Sigmoid colon (tissue), 7 donors: ENCODE results near the gene RIGI. TPM values are rescaled to one million over a fixed set of nuclear protein-coding genes. Genes with fewer than 3 reads are reported as not detected.

Experiments
- polyA plus RNA-seq, 3 donors: library from polyadenylated mRNA; stranded (reverse); fragments of 200-250 nt; gene quantifications; one replicate each; pipeline ENCODE4 v1.2.3, GENCODE V29; 2013
- total RNA-seq, 4 donors: library from RNA; depleted of rRNA; stranded (reverse); fragments of >200 nt; gene quantifications; one replicate each; pipeline ENCODE4 v1.1.0, GENCODE V29; 2016
- donor health status: healthy with polysubstance abuse.
- donor health status: Bipolar disorder and iron deficiency.
- donor health status: healthy.

The RIGI gene
- total and polyA plus RNA-seq, 7 donors: 4.4 to 19.6 (median 11.0) TPM

Other genes with a start within 250 kb of the RIGI start
- gene ACO1, start 141.6 kb downstream of the RIGI start, total RNA-seq: 10 to 100 TPM; 37.2 to 54.2 (median 40.0) TPM
- gene ACO1, start 141.6 kb downstream of the RIGI start, polyA plus RNA-seq: 10 to 100 TPM; 11.4 to 20.6 (median 15.0) TPM
- gene SMIM27, start 26.1 kb upstream of the RIGI start, total RNA-seq: 10 to 100 TPM in 1 of 4 donors, 1 to 10 TPM in 3; 1.8 to 10.5 (median 5.0) TPM
- 10 to 100 TPM in 2 of 3 donors, 1 to 10 TPM in 1; 6.6 to 20.4 (median 12.3) TPM for gene SMIM27, start 26.1 kb upstream of the RIGI start, polyA plus RNA-seq
- gene TOPORS, start 26.4 kb upstream of the RIGI start, total RNA-seq: 10 to 100 TPM; 23.5 to 27.5 (median 23.7) TPM
- gene TOPORS, start 26.4 kb upstream of the RIGI start, polyA plus RNA-seq: 1 to 10 TPM; 7.7 to 9.0 (median 8.1) TPM
- 10 to 100 TPM; 37.7 to 97.6 (median 57.0) TPM for gene NDUFB6, start 47.0 kb upstream of the RIGI start, total RNA-seq
- 10 to 100 TPM; 41.7 to 91.8 (median 66.1) TPM for gene NDUFB6, start 47.0 kb upstream of the RIGI start, polyA plus RNA-seq
- not detected for gene TAF1L, start 109.5 kb upstream of the RIGI start, total RNA-seq
- not detected for gene TAF1L, start 109.5 kb upstream of the RIGI start, polyA plus RNA-seq